ENCODE results near the gene KCNK10. TPM values are rescaled to one million over a fixed set of nuclear protein-coding genes. Genes with fewer than 3 reads are reported as not detected.

Gene KCNK10
- total and polyA plus RNA-seq, 2 donors (not counting 1 experiment from before 2014, with no cell fraction given) = 0.20 TPM; not detected in 1

DNA sequence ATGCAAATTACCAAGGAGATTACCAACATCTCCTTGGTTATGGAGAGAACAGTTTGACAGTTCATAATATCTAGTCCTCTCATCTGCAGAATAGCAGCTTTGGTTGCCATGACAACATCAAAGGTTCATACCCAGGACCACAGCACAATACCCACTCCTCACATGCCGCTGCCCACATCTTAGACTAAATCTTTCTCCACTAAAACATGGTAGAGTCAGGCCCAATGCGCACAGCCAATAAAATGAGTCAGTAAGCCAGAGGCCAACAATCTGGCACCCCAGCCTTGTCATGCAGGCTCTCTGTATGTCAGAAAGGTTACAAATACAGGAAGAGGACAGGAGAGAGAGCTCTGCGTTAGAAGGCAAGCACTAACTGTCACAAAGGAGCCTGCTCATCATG is 70.6 kb downstream of the KCNK10 start:
- Histone ChIP-seq H2AFZ (ENCODE audit: insufficient read depth, low read depth, low read length, poor library complexity, severe bottlenecking) (no peak overlapping the region), H3K27me3 (replicated peaks in 1 of 4; ENCODE audit: control extremely low read depth in 1 of 4, control insufficient read depth in 3 of 4, insufficient read depth in 4 of 4, low read length in 3 of 4) (no peaks in the 10 kb centered on the region)
- H3K4me1 Mint-ChIP-seq = no peaks in the 10 kb centered on the region

DNA sequence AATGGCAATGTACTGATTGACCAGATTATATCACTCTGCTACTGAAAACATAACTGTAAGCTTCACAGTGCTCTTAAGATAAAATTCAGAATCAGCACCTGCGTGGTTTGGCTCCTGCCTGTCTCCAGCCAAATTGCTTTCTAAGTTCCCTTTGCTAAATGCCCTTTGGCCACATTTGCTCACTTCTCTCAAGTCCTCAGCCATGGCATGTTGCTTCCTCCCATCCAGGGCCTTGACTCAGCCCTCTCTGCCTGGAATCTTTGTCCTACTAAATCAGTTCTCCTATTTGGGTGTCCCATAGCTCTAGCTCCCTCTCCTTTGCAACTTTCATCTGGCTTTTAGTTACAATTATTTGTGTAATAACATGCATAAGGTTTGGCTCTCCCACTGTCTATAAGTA is 71.4 kb downstream of the KCNK10 start:
- Mint-ChIP-seq H3K4me1 (no peaks in the 10 kb centered on the region), H3K4me3 (no peak overlapping the region), H3K27ac (no peak overlapping the region), H3K27me3 (peaks cover 2% of the 10 kb centered on the region), H3K9me3 (ENCODE audit: insufficient read depth) (no peaks in the 10 kb centered on the region)
- H3K9ac ChIP-seq (ENCODE audit: low read length) = no peak overlapping the region
- H3K4me3 ChIP-seq (ENCODE audit: control extremely low read depth in 1 of 5, extremely low read depth in 1 of 5, insufficient read depth in 1 of 5, low read depth in 2 of 5, low read length in 4 of 5) = no peak overlapping the region
- ChIA-PET CTCF (no interaction called here), POLR2A (no interaction called here)
- no peaks in the 10 kb centered on the region for H4K20me1 ChIP-seq (ENCODE audit: control insufficient read depth, insufficient read depth, low read length, poor library complexity, severe bottlenecking)
- no peak overlapping the region for H2AFZ ChIP-seq (ENCODE audit: insufficient read depth, low read depth, low read length, poor library complexity, severe bottlenecking)
- H3K9me3 ChIP-seq (ENCODE audit: control extremely low read depth in 1 of 3, control insufficient read depth in 2 of 3, insufficient read depth in 1 of 3, low read length in 2 of 3) = peaks cover 0 to 5% (median 0%) of the 10 kb centered on the region in 3 donors
- TF ChIP-seq EZH2 (IDR thresholded peaks at IDR 0.05; ENCODE audit: borderline replicate concordance, insufficient read depth, low read depth, low read length, poor library complexity, severe bottlenecking) = no peak
- TF ChIP-seq, protein P1, sequence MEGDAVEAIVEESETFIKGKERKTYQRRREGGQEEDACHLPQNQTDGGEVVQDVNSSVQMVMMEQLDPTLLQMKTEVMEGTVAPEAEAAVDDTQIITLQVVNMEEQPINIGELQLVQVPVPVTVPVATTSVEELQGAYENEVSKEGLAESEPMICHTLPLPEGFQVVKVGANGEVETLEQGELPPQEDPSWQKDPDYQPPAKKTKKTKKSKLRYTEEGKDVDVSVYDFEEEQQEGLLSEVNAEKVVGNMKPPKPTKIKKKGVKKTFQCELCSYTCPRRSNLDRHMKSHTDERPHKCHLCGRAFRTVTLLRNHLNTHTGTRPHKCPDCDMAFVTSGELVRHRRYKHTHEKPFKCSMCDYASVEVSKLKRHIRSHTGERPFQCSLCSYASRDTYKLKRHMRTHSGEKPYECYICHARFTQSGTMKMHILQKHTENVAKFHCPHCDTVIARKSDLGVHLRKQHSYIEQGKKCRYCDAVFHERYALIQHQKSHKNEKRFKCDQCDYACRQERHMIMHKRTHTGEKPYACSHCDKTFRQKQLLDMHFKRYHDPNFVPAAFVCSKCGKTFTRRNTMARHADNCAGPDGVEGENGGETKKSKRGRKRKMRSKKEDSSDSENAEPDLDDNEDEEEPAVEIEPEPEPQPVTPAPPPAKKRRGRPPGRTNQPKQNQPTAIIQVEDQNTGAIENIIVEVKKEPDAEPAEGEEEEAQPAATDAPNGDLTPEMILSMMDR (IDR thresholded peaks at IDR 0.05) = no peak
- H3K4me1 ChIP-seq (ENCODE audit: control insufficient read depth in 2 of 2, insufficient read depth in 2 of 2, low read length in 2 of 2) = no peaks in the 10 kb centered on the region
- ATAC-seq (ENCODE audit: low read depth) (no peak), DNase-seq (no peak)
- 85% methylated on average over 1 of the region's 1 CpG for WGBS (ENCODE audit: insufficient coverage)
- intact Hi-C loops (cut with micrococcal nuclease) = no loop called here
- no peaks in the 10 kb centered on the region for H3K79me2 ChIP-seq (ENCODE audit: control insufficient read depth, insufficient read depth, low read length)
- H3K36me3 ChIP-seq (replicated peaks in 1 of 2; ENCODE audit: control extremely low read depth in 1 of 2, control insufficient read depth in 1 of 2, extremely low read depth in 1 of 2, insufficient read depth in 2 of 2, low read length in 1 of 2) = no peaks in the 10 kb centered on the region
- H3K27ac ChIP-seq (ENCODE audit: low read length in 2 of 2) = no peak overlapping the region
- H3K4me2 ChIP-seq (replicated peaks; ENCODE audit: low read depth, low read length, poor library complexity, severe bottlenecking) = no peak overlapping the region
- no peaks in the 10 kb centered on the region for H3K27me3 ChIP-seq (replicated peaks in 1 of 4; ENCODE audit: control extremely low read depth in 1 of 4, control insufficient read depth in 3 of 4, insufficient read depth in 4 of 4, low read length in 3 of 4)

More for the DNA sequence above, 70.6 kb downstream of the KCNK10 start:
- H3K79me2 ChIP-seq (ENCODE audit: control insufficient read depth, insufficient read depth, low read length) = no peaks in the 10 kb centered on the region
- no peak for DNase-seq
- intact Hi-C loops (cut with micrococcal nuclease) = no loop called here
- no peak overlapping the region for H3K27ac ChIP-seq (ENCODE audit: low read length in 2 of 2)
- no peak overlapping the region for H3K4me3 Mint-ChIP-seq
- H3K9me3 Mint-ChIP-seq (ENCODE audit: insufficient read depth) = no peaks in the 10 kb centered on the region
- no peak overlapping the region for H3K9ac ChIP-seq (ENCODE audit: low read length)
- H3K36me3 ChIP-seq (replicated peaks in 1 of 2; ENCODE audit: control extremely low read depth in 1 of 2, control insufficient read depth in 1 of 2, extremely low read depth in 1 of 2, insufficient read depth in 2 of 2, low read length in 1 of 2) = no peaks in the 10 kb centered on the region
- ATAC-seq (ENCODE audit: low read depth) = no peak
- H3K4me1 ChIP-seq (ENCODE audit: control insufficient read depth in 2 of 2, insufficient read depth in 2 of 2, low read length in 2 of 2) = no peaks in the 10 kb centered on the region
- no peak overlapping the region for H3K4me2 ChIP-seq (replicated peaks; ENCODE audit: low read depth, low read length, poor library complexity, severe bottlenecking)
- peaks cover 8% of the 10 kb centered on the region for H3K27me3 Mint-ChIP-seq
- 83% methylated on average over 3 of the region's 3 CpGs for WGBS (ENCODE audit: insufficient coverage)
- no peaks in the 10 kb centered on the region for H4K20me1 ChIP-seq (ENCODE audit: control insufficient read depth, insufficient read depth, low read length, poor library complexity, severe bottlenecking)
- H3K4me3 ChIP-seq (ENCODE audit: control extremely low read depth in 1 of 5, extremely low read depth in 1 of 5, insufficient read depth in 1 of 5, low read depth in 2 of 5, low read length in 4 of 5) = no peak overlapping the region
- TF ChIP-seq EZH2 (IDR thresholded peaks at IDR 0.05; ENCODE audit: borderline replicate concordance, insufficient read depth, low read depth, low read length, poor library complexity, severe bottlenecking) = no peak
- TF ChIP-seq, protein P1 (IDR thresholded peaks at IDR 0.05) = no peak
- peaks cover 0 to 5% (median 0%) of the 10 kb centered on the region in 3 donors for H3K9me3 ChIP-seq (ENCODE audit: control extremely low read depth in 1 of 3, control insufficient read depth in 2 of 3, insufficient read depth in 1 of 3, low read length in 2 of 3)
- no peak overlapping the region for H3K27ac Mint-ChIP-seq
- ChIA-PET POLR2A (no interaction called here), CTCF (no interaction called here)
